Prostate gland (tissue), 2 donors: Measurements from ENCODE around the gene PCBP1.

ENCODE experiments used
- POLR2AphosphoS5 ChIP-seq: sonication (generic); formaldehyde crosslinking; IDR thresholded peaks from one replicate; pipeline ENCODE4 v1.6.1; 2017; ENCODE audit warnings: antibody characterized with exemption
- TF ChIP-seq, protein P1 (sequence below), 4 experiments: fragments of 200-600 bp in 2 of 4; fragments of 450-650 bp in 2 of 4; sonication (generic) in 2 of 4; IDR thresholded peaks; 1 replicate in 3 of 4; 2 replicates in 1 of 4; pipeline ENCODE4 v1.5.1; 2016 to 2019; ENCODE audit warnings: antibody characterized with exemption in 4 of 4, mild to moderate bottlenecking in 2 of 4, moderate library complexity in 2 of 4

DNA sequence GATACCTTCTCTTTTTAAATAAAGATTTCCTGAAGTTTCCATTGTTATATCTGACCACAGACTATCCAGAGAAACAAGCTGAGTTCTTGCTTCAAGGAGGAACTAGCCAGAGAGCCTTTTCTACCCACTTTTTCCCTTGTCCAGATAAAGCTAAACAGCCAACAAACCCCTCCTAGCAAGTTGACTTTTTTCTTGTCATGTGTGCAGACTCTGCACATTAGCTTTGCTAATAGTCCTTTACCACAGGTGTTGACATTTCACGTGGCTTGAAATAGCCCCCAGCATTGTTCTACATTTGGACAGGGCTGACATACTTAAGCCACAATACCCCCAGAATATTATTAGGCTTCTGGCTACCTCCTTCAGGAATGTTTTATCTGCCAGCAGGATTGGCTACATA is 40.7 kb downstream of the PCBP1 start:
- TF ChIP-seq, protein P1, sequence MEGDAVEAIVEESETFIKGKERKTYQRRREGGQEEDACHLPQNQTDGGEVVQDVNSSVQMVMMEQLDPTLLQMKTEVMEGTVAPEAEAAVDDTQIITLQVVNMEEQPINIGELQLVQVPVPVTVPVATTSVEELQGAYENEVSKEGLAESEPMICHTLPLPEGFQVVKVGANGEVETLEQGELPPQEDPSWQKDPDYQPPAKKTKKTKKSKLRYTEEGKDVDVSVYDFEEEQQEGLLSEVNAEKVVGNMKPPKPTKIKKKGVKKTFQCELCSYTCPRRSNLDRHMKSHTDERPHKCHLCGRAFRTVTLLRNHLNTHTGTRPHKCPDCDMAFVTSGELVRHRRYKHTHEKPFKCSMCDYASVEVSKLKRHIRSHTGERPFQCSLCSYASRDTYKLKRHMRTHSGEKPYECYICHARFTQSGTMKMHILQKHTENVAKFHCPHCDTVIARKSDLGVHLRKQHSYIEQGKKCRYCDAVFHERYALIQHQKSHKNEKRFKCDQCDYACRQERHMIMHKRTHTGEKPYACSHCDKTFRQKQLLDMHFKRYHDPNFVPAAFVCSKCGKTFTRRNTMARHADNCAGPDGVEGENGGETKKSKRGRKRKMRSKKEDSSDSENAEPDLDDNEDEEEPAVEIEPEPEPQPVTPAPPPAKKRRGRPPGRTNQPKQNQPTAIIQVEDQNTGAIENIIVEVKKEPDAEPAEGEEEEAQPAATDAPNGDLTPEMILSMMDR (IDR thresholded peaks at IDR 0.05) = no peak
- no peak for TF ChIP-seq POLR2AphosphoS5
